OCI-LY3 (cell line): ENCODE data around the gene TPGS2.

ENCODE experiments used
- H2AFZ ChIP-seq: fragments of 200-600, 300-600 bp; shearing (Covaris generic); 2 replicates; pipeline ENCODE4 v1.6.0; 2014; ENCODE audit warnings: antibody characterized with exemption, low read depth, low read length
- H3K27ac ChIP-seq: fragments of 200-600, 300-600 bp; sonication (generic); 2 replicates; pipeline ENCODE4 v1.5.1; 2014; ENCODE audit warnings: mild to moderate bottlenecking, low read length, moderate library complexity, mixed read lengths
- H3K27me3 ChIP-seq: fragments of 200-600, 300-600 bp; sonication (generic); 2 replicates; pipeline ENCODE4 v1.6.1; 2014; ENCODE audit warnings: low read depth, low read length, mixed read lengths
- H3K36me3 ChIP-seq: fragments of 200-600, 300-600 bp; sonication (generic); replicated peaks from 2 replicates; pipeline ENCODE3; 2014; ENCODE audit warnings: low read depth, low read length, mixed read lengths
- H3K4me1 ChIP-seq: fragments of 300-600, 200-600 bp; sonication (generic); 2 replicates; pipeline ENCODE4 v1.6.1; 2014; ENCODE audit warnings: low read length, mixed read lengths
- H3K4me2 ChIP-seq: fragments of 200-600, 300-600 bp; sonication (generic); 2 replicates; pipeline ENCODE4 v1.6.1; 2014; ENCODE audit warnings: low read length, mixed read lengths
- H3K4me3 ChIP-seq: fragments of 300-600, 200-600 bp; sonication (generic); 2 replicates; pipeline ENCODE4 v1.5.1; 2014; ENCODE audit warnings: antibody characterized with exemption, mild to moderate bottlenecking, low read length, moderate library complexity
- H3K79me2 ChIP-seq: fragments of 300-600, 200-600 bp; shearing (Covaris generic); 2 replicates; pipeline ENCODE4 v1.6.1; 2014; ENCODE audit warnings: mild to moderate bottlenecking, low read length, mixed read lengths
- H3K9ac ChIP-seq: fragments of 300-600, 200-600 bp; shearing (Covaris generic); 2 replicates; pipeline ENCODE4 v1.6.0; 2014; ENCODE audit warnings: mild to moderate bottlenecking, low read length, moderate library complexity
- H3K9me3 ChIP-seq: fragments of 200-600, 300-600 bp; shearing (Covaris generic); 2 replicates; pipeline ENCODE4 v1.6.1; 2014; ENCODE audit warnings: low read length, mixed read lengths; ENCODE audit not compliant: insufficient read depth
- H4K20me1 ChIP-seq: fragments of 200-600, 300-600 bp; sonication (generic); 2 replicates; pipeline ENCODE4 v1.6.1; 2016; ENCODE audit warnings: low read length, mixed read lengths; ENCODE audit not compliant: insufficient read depth
- CTCF ChIP-seq: fragments of 200-600, 300-600 bp; sonication (generic); IDR thresholded peaks from 2 replicates; pipeline ENCODE4 v1.5.1; 2014; ENCODE audit warnings: antibody characterized with exemption, low read length, low read depth
- EZH2phosphoT487 ChIP-seq: fragments of 200-600 bp; shearing (Covaris generic); IDR thresholded peaks from 2 replicates; pipeline ENCODE4 v1.6.1; 2018; ENCODE audit warnings: antibody characterized with exemption, mixed run types, low read depth

The TPGS2 gene

GRCh38 chr18:36850527-36851201 is 21.9 kb upstream of the TPGS2 start:
- no peak overlapping the region for H3K27ac ChIP-seq

GRCh38 chr18:36849288-36850006 is 20.6 kb upstream of the TPGS2 start:
- Histone ChIP-seq H3K27me3 (no peaks in the 10 kb centered on the region), H3K36me3 (peaks cover 9% of the 10 kb centered on the region), H3K9ac (no peak overlapping the region), H3K9me3 (peaks cover 5% of the 10 kb centered on the region), H2AFZ (no peak overlapping the region), H3K27ac (no peak overlapping the region), H3K4me3 (no peak overlapping the region), H3K4me2 (no peak overlapping the region), H4K20me1 (no peaks in the 10 kb centered on the region), H3K79me2 (no peaks in the 10 kb centered on the region), H3K4me1 (no peaks in the 10 kb centered on the region)
- TF ChIP-seq EZH2phosphoT487, result no peak
- TF ChIP-seq CTCF, result no peak

More at GRCh38 chr18:36850527-36851201, 21.9 kb upstream of the TPGS2 start:
- Histone ChIP-seq H2AFZ (no peak overlapping the region), H3K4me3 (no peak overlapping the region), H3K4me1 (no peaks in the 10 kb centered on the region), H4K20me1 (no peaks in the 10 kb centered on the region), H3K27me3 (no peaks in the 10 kb centered on the region), H3K4me2 (no peak overlapping the region), H3K9ac (no peak overlapping the region), H3K79me2 (no peaks in the 10 kb centered on the region), H3K36me3 (peaks cover 9% of the 10 kb centered on the region), H3K9me3 (peaks cover 5% of the 10 kb centered on the region)
- TF ChIP-seq CTCF (no peak), EZH2phosphoT487 (no peak)

- H3K27me3 ChIP-seq, result no peaks in the 10 kb centered on the region
- no peak overlapping the region for H3K9ac ChIP-seq
- H3K79me2 ChIP-seq, result no peaks in the 10 kb centered on the region
- H3K4me3 ChIP-seq, result no peak overlapping the region
- H4K20me1 ChIP-seq, result no peaks in the 10 kb centered on the region
- peaks cover 5% of the 10 kb centered on the region for H3K9me3 ChIP-seq
- H3K36me3 ChIP-seq, result peaks cover 9% of the 10 kb centered on the region
- H3K27ac ChIP-seq, result no peak overlapping the region
- no peaks in the 10 kb centered on the region for H3K4me1 ChIP-seq
- no peak for TF ChIP-seq CTCF
- no peak for TF ChIP-seq EZH2phosphoT487
- no peak overlapping the region for H3K4me2 ChIP-seq
- H2AFZ ChIP-seq, result no peak overlapping the region
Measured at GRCh38 chr18:36848609-36849008, 19.8 kb upstream of the TPGS2 start.

GRCh38 chr18:36843784-36844183 is 15.0 kb upstream of the TPGS2 start:
- Histone ChIP-seq H3K4me2 (no peak overlapping the region), H3K36me3 (peaks cover 11% of the 10 kb centered on the region), H4K20me1 (no peaks in the 10 kb centered on the region), H3K9me3 (no peaks in the 10 kb centered on the region), H3K79me2 (no peaks in the 10 kb centered on the region), H3K9ac (no peak overlapping the region), H2AFZ (no peak overlapping the region), H3K27ac (no peak overlapping the region), H3K4me3 (no peak overlapping the region), H3K4me1 (no peaks in the 10 kb centered on the region), H3K27me3 (no peaks in the 10 kb centered on the region)
- TF ChIP-seq CTCF (no peak), EZH2phosphoT487 (no peak)
